HG02943 (cell line): ENCODE data around the gene UBL3.

Source experiments
- ATAC-seq: cut with Tn5 transposase; IDR thresholded peaks from one replicate; pipeline ENCODE4 v1.9.1; 2021; ENCODE audit warnings: mild to moderate bottlenecking, low read depth, moderate library complexity; ENCODE audit not compliant: unreplicated experiment

The UBL3 gene

DNA sequence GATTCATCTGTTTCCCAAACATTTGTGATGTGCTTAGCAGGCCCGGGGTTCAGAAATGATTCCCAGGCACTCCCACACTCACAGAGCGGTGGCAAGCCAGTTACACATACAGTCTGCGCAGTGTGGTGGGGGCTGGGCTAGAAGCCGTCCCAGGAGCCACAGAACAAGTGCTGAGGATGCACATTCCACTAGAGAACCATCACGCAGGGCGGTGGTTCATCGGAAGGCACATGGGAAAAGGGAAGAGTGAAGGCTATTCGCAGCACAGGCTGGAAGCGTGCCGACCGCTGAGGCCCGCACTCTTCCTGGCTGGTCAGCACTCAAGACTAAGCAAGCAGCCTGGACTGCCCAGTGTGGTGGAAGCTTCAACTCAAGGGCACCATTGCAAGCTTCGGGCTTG lies 128.7 kb downstream of the UBL3 start:
- no peak for ATAC-seq

DNA sequence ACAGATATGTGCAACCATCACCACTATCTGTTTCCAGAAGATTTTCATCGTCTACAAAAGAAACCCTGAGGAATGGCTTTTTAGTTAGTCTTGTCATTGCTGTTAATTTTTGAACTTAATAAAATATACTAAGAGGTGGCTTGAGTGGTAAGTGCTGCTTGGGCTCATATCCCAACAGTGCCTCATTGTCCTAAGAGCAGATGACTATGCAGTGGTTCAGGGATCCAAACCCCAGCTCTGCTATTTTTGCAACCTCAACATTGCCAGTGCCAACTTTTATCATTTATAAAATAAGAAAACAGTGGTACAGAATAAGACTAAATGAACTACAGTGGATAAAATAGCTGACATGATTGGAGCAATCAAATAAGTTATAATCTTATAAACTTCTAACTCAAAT lies 131.7 kb downstream of the UBL3 start:
- ATAC-seq, result no peak

DNA sequence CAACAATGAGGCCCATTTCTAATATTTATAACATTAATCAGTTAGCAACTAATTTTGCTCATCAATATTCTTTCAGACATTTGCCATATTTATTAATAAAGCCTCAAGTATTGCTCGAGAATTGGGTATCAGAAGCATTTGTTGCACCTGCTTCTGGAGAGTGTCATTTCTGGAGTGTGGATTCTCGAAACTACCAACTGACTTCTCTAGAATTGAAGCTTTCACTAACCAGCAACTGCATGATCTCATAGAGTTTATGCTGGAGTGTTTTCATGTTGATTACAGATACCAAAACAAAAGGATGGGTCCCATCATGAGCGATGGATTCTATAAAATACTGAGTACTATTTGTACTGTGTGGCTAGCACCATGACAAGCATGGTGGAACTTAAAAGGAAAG lies 133.9 kb downstream of the UBL3 start:
- ATAC-seq, result no peak
